H1 (cell line): ENCODE results near the gene SLFN14. TPM values are rescaled to one million over a fixed set of nuclear protein-coding genes. Genes with fewer than 3 reads are reported as not detected.

ENCODE experiments used
- CTCF ChIA-PET: fragments of 300-600 bp; sonication (Branson Sonifier 250); formaldehyde crosslinking; loops from one replicate; lab custom pipeline; 2021; ENCODE audit not compliant: partially characterized antibody; lab: Charles Lee
- POLR2A ChIA-PET: fragments of 300-600 bp; sonication (Branson Sonifier 250); formaldehyde crosslinking; loops from one replicate; lab custom pipeline; 2021; ENCODE audit warnings: inconsistent platforms; ENCODE audit not compliant: partially characterized antibody; lab: Charles Lee
- DNase-seq, 2 experiments: peaks; one replicate each; pipeline versions ENCODE4 v3.0.0 to v3.0.0-alpha.2; 2010 to 2022; ENCODE audit warnings: low spot score in 2 of 2, low read depth in 1 of 2, mixed read lengths in 1 of 2
- FAIRE-seq: peaks from 2 replicates; lab custom pipeline; 2011; peaks lifted over from hg19 to GRCh38; lab: Jason Lieb, UNC
- H2AFZ ChIP-seq: 2 replicates; pipeline ENCODE4 v1.8.1; 2012; ENCODE audit warnings: low read length, inconsistent platforms
- H2AK5ac ChIP-seq: 2 replicates; pipeline ENCODE4 v1.6.1; 2013; ENCODE audit warnings: low read depth, low read length
- H2BK120ac ChIP-seq: replicated peaks from 2 replicates; pipeline ENCODE3; 2013; ENCODE audit warnings: low read depth, low read length, inconsistent platforms
- H2BK12ac ChIP-seq: 2 replicates; pipeline ENCODE4 v1.6.1; 2013; ENCODE audit warnings: low read depth, low read length
- H2BK15ac ChIP-seq: 2 replicates; pipeline ENCODE4 v1.6.1; 2013; ENCODE audit warnings: low read length
- H2BK20ac ChIP-seq: 2 replicates; pipeline ENCODE4 v1.6.1; 2013; ENCODE audit warnings: low read length
- H2BK5ac ChIP-seq: 2 replicates; pipeline ENCODE4 v1.6.1; 2013; ENCODE audit warnings: low read depth, low read length
- H3K14ac ChIP-seq: 2 replicates; pipeline ENCODE4 v1.6.1; 2013; ENCODE audit warnings: inconsistent platforms; ENCODE audit not compliant: insufficient read length
- H3K18ac ChIP-seq: 2 replicates; pipeline ENCODE4 v1.6.1; 2013; ENCODE audit warnings: low read length; ENCODE audit errors: extremely low read depth
- H3K23ac ChIP-seq: 2 replicates; pipeline ENCODE4 v1.6.1; 2013; ENCODE audit warnings: inconsistent platforms; ENCODE audit not compliant: insufficient read length
- H3K23me2 ChIP-seq: 2 replicates; pipeline ENCODE4 v1.6.1; 2013; ENCODE audit warnings: low read depth, low read length
- H3K27ac ChIP-seq: 2 replicates; pipeline ENCODE4 v1.6.1; 2011; ENCODE audit warnings: low read depth, low read length, inconsistent platforms
- H3K27me3 ChIP-seq, 4 experiments: replicated peaks in 1 of 4; 1 replicate in 1 of 4; 2 replicates in 3 of 4; pipeline versions ENCODE4 v1.6.1 to v1.8.1; 2011 to 2013; ENCODE audit warnings: low read length in 3 of 4, mild to moderate bottlenecking in 3 of 4, inconsistent platforms in 2 of 4, mixed read lengths in 2 of 4, moderate library complexity in 1 of 4; ENCODE audit not compliant: control insufficient read depth in 3 of 4, insufficient read depth in 3 of 4; ENCODE audit errors: extremely low read depth in 1 of 4
- H3K36me3 ChIP-seq, 4 experiments: 2 replicates each; pipeline versions ENCODE4 v1.6.1 to v1.8.1; 2011 to 2013; ENCODE audit warnings: mild to moderate bottlenecking in 4 of 4, low read length in 3 of 4, moderate library complexity in 2 of 4, control low read depth in 1 of 4, inconsistent platforms in 1 of 4; ENCODE audit not compliant: insufficient read depth in 4 of 4, control insufficient read depth in 2 of 4
- H3K4ac ChIP-seq: replicated peaks from 2 replicates; pipeline ENCODE3; 2013; ENCODE audit warnings: low read length, low read depth, mixed read lengths, inconsistent platforms; ENCODE audit not compliant: insufficient read length
- H3K4me1 ChIP-seq, 4 experiments: replicated peaks in 1 of 4; 1 replicate in 1 of 4; 2 replicates in 3 of 4; pipeline versions ENCODE4 v1.6.1 to v1.8.1; 2011 to 2013; ENCODE audit warnings: low read length in 3 of 4, inconsistent platforms in 2 of 4, mixed read lengths in 1 of 4; ENCODE audit not compliant: insufficient read depth in 4 of 4, control insufficient read depth in 3 of 4
- H3K4me2 ChIP-seq, 2 experiments: 2 replicates each; pipeline versions ENCODE4 v1.6.1 to v1.8.1; 2011 to 2013; ENCODE audit warnings: low read depth in 2 of 2, low read length in 2 of 2, control low read depth in 1 of 2, inconsistent platforms in 1 of 2, mild to moderate bottlenecking in 1 of 2; ENCODE audit not compliant: insufficient read depth in 1 of 2
- H3K4me3 ChIP-seq, 4 experiments: fragments of 200-600, 300-600 bp in 1 of 4; sonication (generic), shearing (Covaris generic), sonication (Bioruptor Twin) in 1 of 4; 2 replicates each; pipeline versions ENCODE4 v1.5.1 to v1.8.1; 2011 to 2016; ENCODE audit warnings: low read length in 4 of 4, low read depth in 3 of 4, control low read depth in 2 of 4, inconsistent platforms in 2 of 4, mild to moderate bottlenecking in 2 of 4, mixed read lengths in 1 of 4, moderate library complexity in 1 of 4; ENCODE audit not compliant: insufficient read depth in 2 of 4; ENCODE audit errors: extremely low read depth in 1 of 4
- H3K56ac ChIP-seq: replicated peaks from 2 replicates; pipeline ENCODE3; 2013; ENCODE audit warnings: low read depth, mild to moderate bottlenecking, mixed read lengths, low read length, inconsistent platforms; ENCODE audit not compliant: insufficient read length
- H3K79me1 ChIP-seq: 2 replicates; pipeline ENCODE4 v1.6.1; 2013; ENCODE audit warnings: low read depth, low read length, control low read depth
- H3K79me2 ChIP-seq, 2 experiments: 2 replicates each; pipeline versions ENCODE4 v1.6.1 to v1.8.1; 2012 to 2013; ENCODE audit warnings: low read length in 2 of 2, mild to moderate bottlenecking in 2 of 2, inconsistent platforms in 1 of 2; ENCODE audit not compliant: insufficient read depth in 2 of 2, control insufficient read depth in 1 of 2
- H3K9ac ChIP-seq, 4 experiments: replicated peaks in 1 of 4; 1 replicate in 1 of 4; 2 replicates in 3 of 4; pipeline versions ENCODE4 v1.6.1 to v1.8.1; 2011 to 2013; ENCODE audit warnings: low read depth in 3 of 4, low read length in 3 of 4, control low read depth in 2 of 4, mild to moderate bottlenecking in 2 of 4, moderate library complexity in 2 of 4, inconsistent platforms in 1 of 4; ENCODE audit errors: extremely low read depth in 1 of 4
- H3K9me3 ChIP-seq, 2 experiments: 2 replicates each; pipeline versions ENCODE4 v1.6.1 to v1.8.1; 2012 to 2013; ENCODE audit warnings: mild to moderate bottlenecking in 2 of 2, moderate library complexity in 2 of 2, control low read depth in 1 of 2, inconsistent platforms in 1 of 2, low read depth in 1 of 2, low read length in 1 of 2, mixed read lengths in 1 of 2; ENCODE audit not compliant: insufficient read depth in 2 of 2
- H4K20me1 ChIP-seq, 2 experiments: replicated peaks in 1 of 2; 2 replicates each; pipeline versions ENCODE3 to v1.8.1; 2011 to 2013; ENCODE audit warnings: inconsistent platforms in 2 of 2, low read length in 2 of 2, mild to moderate bottlenecking in 1 of 2; ENCODE audit not compliant: insufficient read depth in 2 of 2, control insufficient read depth in 1 of 2
- H4K5ac ChIP-seq: 2 replicates; pipeline ENCODE4 v1.6.1; 2013; ENCODE audit warnings: low read length, low read depth, mixed read lengths, inconsistent platforms; ENCODE audit not compliant: insufficient read length
- H4K8ac ChIP-seq: 2 replicates; pipeline ENCODE4 v1.8.0; 2013; ENCODE audit warnings: mild to moderate bottlenecking, moderate library complexity, low read length, inconsistent platforms; ENCODE audit not compliant: insufficient read depth; ENCODE audit errors: extremely low read depth
- H4K91ac ChIP-seq: replicated peaks from 2 replicates; pipeline ENCODE3; 2013; ENCODE audit warnings: low read length, mixed read lengths, inconsistent platforms; ENCODE audit not compliant: insufficient read length
- CHD1 ChIP-seq: IDR thresholded peaks from 2 replicates; pipeline ENCODE4 v1.6.1; 2012; ENCODE audit warnings: low read depth, low read length, improper control_type of control experiment
- GABPA ChIP-seq: IDR thresholded peaks from 2 replicates; pipeline ENCODE4 v1.6.1; 2011; ENCODE audit warnings: mild to moderate bottlenecking, low read length, moderate library complexity, borderline replicate concordance; ENCODE audit not compliant: insufficient read depth
- HDAC2 ChIP-seq, 2 experiments: fragments of 300-600 bp in 1 of 2; sonication (generic) in 1 of 2; IDR thresholded peaks; 2 replicates each; pipeline ENCODE4 v1.6.1; 2011 to 2012; ENCODE audit warnings: low read depth in 2 of 2, low read length in 2 of 2, mild to moderate bottlenecking in 2 of 2, moderate library complexity in 2 of 2, borderline replicate concordance in 1 of 2, inconsistent platforms in 1 of 2
- HDAC6 ChIP-seq: IDR thresholded peaks from one replicate; pipeline ENCODE4 v1.7.1; 2012; ENCODE audit warnings: low read depth, mild to moderate bottlenecking, inconsistent platforms, low read length, moderate library complexity
- JUND ChIP-seq: IDR thresholded peaks from 2 replicates; pipeline ENCODE4 v1.6.1; 2011; ENCODE audit warnings: mild to moderate bottlenecking, improper control_type of control experiment, low read length
- KDM1A ChIP-seq: fragments of 200-600, 300-600 bp; sonication (generic); IDR thresholded peaks from 2 replicates; pipeline ENCODE4 v1.7.1; 2016; ENCODE audit warnings: mild to moderate bottlenecking, low read length, borderline replicate concordance
- MAX ChIP-seq: IDR thresholded peaks from 2 replicates; pipeline ENCODE4 v1.6.1; 2012; ENCODE audit warnings: inconsistent platforms
- TAF7 ChIP-seq: optimal IDR thresholded peaks from 2 replicates; pipeline ENCODE3; 2011; ENCODE audit warnings: low read depth, mild to moderate bottlenecking, inconsistent platforms, low read length, moderate library complexity, borderline replicate concordance
- WGBS, 2 experiments: shearing (Covaris generic) in 1 of 2; methylation state at CpG; one replicate each; pipeline versions ENCODE4 v1.1.6 to v1.1.7; 2013 to 2015; ENCODE audit warnings: low lambda C conversion rate in 2 of 2, mixed read lengths in 2 of 2, inconsistent platforms in 1 of 2, low coverage in 1 of 2, missing lambda C conversion rate in 1 of 2; ENCODE audit not compliant: insufficient replicate concordance in 2 of 2, insufficient coverage in 1 of 2, insufficient read length in 1 of 2; ENCODE audit errors: extremely low coverage in 1 of 2, missing lambda C conversion rate in 1 of 2; 5-methylcytosine and 5-hydroxymethylcytosine counted together
- polyA plus RNA-seq, 7 experiments: library from polyadenylated mRNA; depleted of rRNA in 3 of 7; stranded (reverse) in 5 of 7; unstranded in 2 of 7; fragments of >200 nt in 5 of 7; fragments of 200-250 nt in 2 of 7; gene quantifications; 1 replicate in 5 of 7; 2 replicates in 1 of 7; 4 replicates in 1 of 7; pipeline versions ENCODE4 v1.2.1 to v1.2.3, GENCODE V29; 2011 to 2013; ENCODE audit warnings: missing spikeins in 2 of 7, mixed read lengths in 2 of 7
- total RNA-seq: library from RNA; stranded (reverse); fragmentation: NEBNext Ultra II Directional; extraction: Animal tissue kit (Norgen Biotek cat#: 25700); gene quantifications from 2 replicates; pipeline ENCODE4 v1.2.1, GENCODE V29; 2021
- TF ChIP-seq, protein P1 (sequence below), 3 experiments: IDR thresholded peaks; 1 replicate in 2 of 3; 2 replicates in 1 of 3; pipeline versions ENCODE4 v1.5.1 to v1.6.1; 2011; ENCODE audit warnings: low read length in 3 of 3, mild to moderate bottlenecking in 3 of 3, inconsistent platforms in 2 of 3, low read depth in 1 of 3, moderate library complexity in 1 of 3; ENCODE audit not compliant: insufficient read depth in 1 of 3; ENCODE audit errors: control extremely low read depth in 1 of 3

Gene SLFN14
- total and polyA plus RNA-seq, 2 of the 8 experiments (the other 6 are each of a cell fraction or from before 2014, with no cell fraction given) = 0.03 TPM; not detected in 1

DNA sequence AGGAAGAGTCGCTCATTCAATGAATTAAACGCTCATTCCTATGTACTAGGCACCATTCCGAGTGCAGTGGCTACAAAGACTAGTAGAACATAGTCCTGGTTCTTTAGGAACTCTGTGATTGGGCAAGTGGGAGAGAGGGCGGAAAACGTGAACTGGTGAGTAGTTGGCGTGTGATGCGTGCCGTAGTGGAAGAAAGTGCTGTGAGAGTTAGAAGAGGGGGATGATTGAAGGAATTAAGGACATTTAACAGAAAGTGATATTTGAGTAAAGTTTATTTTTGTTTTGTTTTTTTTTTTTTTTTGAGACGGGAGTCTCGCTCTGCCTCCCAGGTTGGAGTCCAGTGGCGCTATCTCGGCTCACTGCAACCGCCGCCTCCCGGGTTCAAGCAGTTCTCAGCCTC is 7.9 kb upstream of the SLFN14 start:
- Histone ChIP-seq H4K91ac (no peak overlapping the region), H3K79me2 (peaks cover 5 to 34% of the 10 kb centered on the region in 2 experiments; a peak in 3 of 4 replicates), H3K9me3 (no peaks in the 10 kb centered on the region), H2BK120ac (no peak overlapping the region), H3K79me1 (no peaks in the 10 kb centered on the region; the same call in 1 of the 2 replicates), H2BK20ac (no peak overlapping the region), H3K23ac (no peak overlapping the region), H2BK12ac (no peak overlapping the region), H4K5ac (no peak overlapping the region), H3K23me2 (peaks cover 7% of the 10 kb centered on the region; the same call in 1 of the 2 replicates), H3K4ac (no peak overlapping the region), H3K56ac (peak overlapping the region; percentile 7), H2BK5ac (no peak overlapping the region), H3K4me3 (peak overlapping the region; percentile 82 to 100 (median 94)), H2BK15ac (no peak overlapping the region), H3K18ac (no peak overlapping the region), H3K36me3 (0 out of 8 replicates have a peak, but pooled peaks cover 0 to 2% (median 0%) of the 10 kb centered on the region in 4 experiments), H2AK5ac (peak overlapping the region; percentile 86; the same call in 1 of the 2 replicates), H3K4me2 (peak overlapping the region; percentile 77 to 98), H2AFZ (no peak overlapping the region), H4K8ac (no peak overlapping the region), H3K27me3 (no peaks in the 10 kb centered on the region; a peak in 1 of 7 replicates), H4K20me1 (peaks cover 0 to 1% of the 10 kb centered on the region in 2 experiments), H3K14ac (no peak overlapping the region), H3K9ac (peak overlapping the region; percentile 70 to 99 (median 77)), H3K27ac (peak overlapping the region; percentile 40; the same call in 1 of the 2 replicates), H3K4me1 (peaks cover 0 to 4% (median 1%) of the 10 kb centered on the region in 4 experiments; a peak in 3 of 7 replicates)
- 39% methylated on average over 14 of the region's 15 CpGs; no CpG with 5 or more reads in 1 of the 2 experiments for WGBS, 2 experiments
- FAIRE-seq (no peak), DNase-seq (no peak)
- ChIA-PET CTCF (interaction anchor here (1.1 kb wide), 1 partner anchor 9 kb away, joined by 4 read pairs; no protein-coding TSS in a partner anchor), POLR2A (interaction anchor here (0.7 to 1.7 kb wide), 8 partner anchors 8 to 188 kb away, joined by 3 to 14 read pairs (median 4); partner anchors contain the start of genes AP2B1 and PEX12)
- TF ChIP-seq GABPA = no peak
- TF ChIP-seq, protein P1, sequence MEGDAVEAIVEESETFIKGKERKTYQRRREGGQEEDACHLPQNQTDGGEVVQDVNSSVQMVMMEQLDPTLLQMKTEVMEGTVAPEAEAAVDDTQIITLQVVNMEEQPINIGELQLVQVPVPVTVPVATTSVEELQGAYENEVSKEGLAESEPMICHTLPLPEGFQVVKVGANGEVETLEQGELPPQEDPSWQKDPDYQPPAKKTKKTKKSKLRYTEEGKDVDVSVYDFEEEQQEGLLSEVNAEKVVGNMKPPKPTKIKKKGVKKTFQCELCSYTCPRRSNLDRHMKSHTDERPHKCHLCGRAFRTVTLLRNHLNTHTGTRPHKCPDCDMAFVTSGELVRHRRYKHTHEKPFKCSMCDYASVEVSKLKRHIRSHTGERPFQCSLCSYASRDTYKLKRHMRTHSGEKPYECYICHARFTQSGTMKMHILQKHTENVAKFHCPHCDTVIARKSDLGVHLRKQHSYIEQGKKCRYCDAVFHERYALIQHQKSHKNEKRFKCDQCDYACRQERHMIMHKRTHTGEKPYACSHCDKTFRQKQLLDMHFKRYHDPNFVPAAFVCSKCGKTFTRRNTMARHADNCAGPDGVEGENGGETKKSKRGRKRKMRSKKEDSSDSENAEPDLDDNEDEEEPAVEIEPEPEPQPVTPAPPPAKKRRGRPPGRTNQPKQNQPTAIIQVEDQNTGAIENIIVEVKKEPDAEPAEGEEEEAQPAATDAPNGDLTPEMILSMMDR (IDR thresholded peaks at IDR 0.05; ENCODE audit: control extremely low read depth in 1 of 3, insufficient read depth in 1 of 3, low read depth in 1 of 3, low read length in 3 of 3) = no peak
- TF ChIP-seq MAX = no peak
- TF ChIP-seq KDM1A = no peak
- no peak for TF ChIP-seq HDAC2 (IDR thresholded peaks at IDR 0.05; ENCODE audit: borderline replicate concordance in 1 of 2, low read depth in 2 of 2, low read length in 2 of 2)
- no peak for TF ChIP-seq HDAC6
- no peak for TF ChIP-seq TAF7
- no peak for TF ChIP-seq JUND
- TF ChIP-seq CHD1 = no peak
